Testis (tissue), 2 donors: ENCODE data around the gene OPCML.

Source experiments
- POLR2A ChIP-seq: fragments of 450-650 bp; IDR thresholded peaks from one replicate; pipeline ENCODE4 v1.6.1; 2017; ENCODE audit warnings: antibody characterized with exemption, mild to moderate bottlenecking, moderate library complexity
- TF ChIP-seq, protein P1 (sequence below), 3 experiments: fragments of 450-650 bp in 2 of 3; fragments of 200-600 bp in 1 of 3; sonication (generic) in 1 of 3; IDR thresholded peaks; one replicate each; pipeline ENCODE4 v1.5.1; 2016 to 2019; ENCODE audit warnings: antibody characterized with exemption in 3 of 3, mild to moderate bottlenecking in 2 of 3, moderate library complexity in 1 of 3

DNA sequence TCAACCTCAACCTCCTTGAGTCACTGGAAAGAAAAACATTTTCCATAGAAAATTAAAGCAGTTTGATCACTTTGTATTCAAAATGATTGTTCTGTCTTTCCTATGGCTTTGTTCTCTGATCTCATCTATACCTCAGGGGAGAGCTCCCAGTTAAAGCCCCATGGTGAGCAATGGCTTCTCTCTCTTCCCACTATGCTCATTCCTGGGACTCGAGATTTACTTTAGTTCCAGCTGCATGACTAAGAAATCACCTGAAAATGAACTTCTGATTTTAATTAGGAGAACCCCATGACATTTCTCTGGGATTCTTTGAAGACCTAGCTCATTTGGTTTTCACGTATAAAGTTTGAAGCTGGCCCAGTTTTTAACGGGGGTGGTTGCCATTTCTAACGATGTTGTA is 921.5 kb downstream of the OPCML start:
- TF ChIP-seq, protein P1, sequence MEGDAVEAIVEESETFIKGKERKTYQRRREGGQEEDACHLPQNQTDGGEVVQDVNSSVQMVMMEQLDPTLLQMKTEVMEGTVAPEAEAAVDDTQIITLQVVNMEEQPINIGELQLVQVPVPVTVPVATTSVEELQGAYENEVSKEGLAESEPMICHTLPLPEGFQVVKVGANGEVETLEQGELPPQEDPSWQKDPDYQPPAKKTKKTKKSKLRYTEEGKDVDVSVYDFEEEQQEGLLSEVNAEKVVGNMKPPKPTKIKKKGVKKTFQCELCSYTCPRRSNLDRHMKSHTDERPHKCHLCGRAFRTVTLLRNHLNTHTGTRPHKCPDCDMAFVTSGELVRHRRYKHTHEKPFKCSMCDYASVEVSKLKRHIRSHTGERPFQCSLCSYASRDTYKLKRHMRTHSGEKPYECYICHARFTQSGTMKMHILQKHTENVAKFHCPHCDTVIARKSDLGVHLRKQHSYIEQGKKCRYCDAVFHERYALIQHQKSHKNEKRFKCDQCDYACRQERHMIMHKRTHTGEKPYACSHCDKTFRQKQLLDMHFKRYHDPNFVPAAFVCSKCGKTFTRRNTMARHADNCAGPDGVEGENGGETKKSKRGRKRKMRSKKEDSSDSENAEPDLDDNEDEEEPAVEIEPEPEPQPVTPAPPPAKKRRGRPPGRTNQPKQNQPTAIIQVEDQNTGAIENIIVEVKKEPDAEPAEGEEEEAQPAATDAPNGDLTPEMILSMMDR (IDR thresholded peaks at IDR 0.05), result no peak
- TF ChIP-seq POLR2A, result no peak
